B cell (primary cell): ENCODE data around the gene SIRPB2. TPM values are rescaled to one million over a fixed set of nuclear protein-coding genes. Genes with fewer than 3 reads are reported as not detected.

ENCODE experiments used
- ATAC-seq: fragments of 200-7000 bp; cut with Tn5 transposase; one replicate; pipeline ENCODE4 v1.10.0; 2021; ENCODE audit warnings: low read depth, mild to moderate bottlenecking, moderate number of reproducible peaks, moderate library complexity
- CTCF ChIA-PET: fragments of 350-600 bp; sonication (Branson Sonifier 250); formaldehyde crosslinking; loops from one replicate; lab custom pipeline; 2021; ENCODE audit warnings: antibody characterized with exemption, inconsistent platforms; lab: Charles Lee
- POLR2A ChIA-PET: fragments of 350-600 bp; sonication (Branson Sonifier 250); formaldehyde crosslinking; loops from one replicate; lab custom pipeline; 2021; ENCODE audit warnings: antibody characterized with exemption; lab: Charles Lee
- DNase-seq: peaks from one replicate; pipeline ENCODE4 v3.0.0; 2013
- H2AFZ ChIP-seq: 2 replicates; pipeline ENCODE4 v1.6.1; 2012; ENCODE audit warnings: mild to moderate bottlenecking, low read depth, low read length; ENCODE audit not compliant: insufficient read depth, poor library complexity, severe bottlenecking
- H3K27ac ChIP-seq, 2 donors: 1 replicate in 1 of 2; 2 replicates in 1 of 2; pipeline ENCODE4 v1.5.1; 2012 to 2013; ENCODE audit warnings: low read length in 2 of 2, mild to moderate bottlenecking in 2 of 2, moderate library complexity in 1 of 2
- H3K27me3 ChIP-seq, 4 experiments: fragments of 200-600 bp in 1 of 4; sonication (generic) in 1 of 4; replicated peaks in 1 of 4; 1 replicate in 2 of 4; 2 replicates in 2 of 4; pipeline versions ENCODE4 v1.6.1 to v1.7.0; 2013 to 2016; ENCODE audit warnings: low read length in 3 of 4, mild to moderate bottlenecking in 2 of 4, mixed read lengths in 1 of 4, moderate library complexity in 1 of 4; ENCODE audit not compliant: insufficient read depth in 4 of 4, control insufficient read depth in 3 of 4; ENCODE audit errors: control extremely low read depth in 1 of 4
- H3K36me3 ChIP-seq, 2 experiments: replicated peaks in 1 of 2; 1 replicate in 1 of 2; 2 replicates in 1 of 2; pipeline versions ENCODE4 v1.6.1 to v1.7.1; 2013; ENCODE audit warnings: low read length in 1 of 2; ENCODE audit not compliant: insufficient read depth in 2 of 2, control insufficient read depth in 1 of 2; ENCODE audit errors: control extremely low read depth in 1 of 2, extremely low read depth in 1 of 2
- H3K4me1 ChIP-seq, 2 donors: fragments of 200-600 bp in 1 of 2; sonication (generic) in 1 of 2; 1 replicate in 1 of 2; 2 replicates in 1 of 2; pipeline versions ENCODE4 v1.5.1 to v1.6.1; 2013 to 2017; ENCODE audit warnings: low read length in 2 of 2; ENCODE audit not compliant: control insufficient read depth in 2 of 2, insufficient read depth in 2 of 2
- H3K4me2 ChIP-seq: replicated peaks from 2 replicates; pipeline ENCODE3; 2012; ENCODE audit warnings: mild to moderate bottlenecking, low read depth, low read length; ENCODE audit not compliant: poor library complexity, severe bottlenecking
- H3K4me3 ChIP-seq, 5 experiments: fragments of 200-600 bp in 1 of 5; sonication (generic) in 1 of 5; 1 replicate in 3 of 5; 2 replicates in 2 of 5; pipeline versions ENCODE4 v1.5.1 to v1.7.0; 2011 to 2016; ENCODE audit warnings: low read length in 4 of 5, mild to moderate bottlenecking in 4 of 5, low read depth in 2 of 5, control low read depth in 1 of 5, moderate library complexity in 1 of 5; ENCODE audit not compliant: insufficient read depth in 1 of 5; ENCODE audit errors: control extremely low read depth in 1 of 5, extremely low read depth in 1 of 5
- H3K79me2 ChIP-seq: fragments of 200-600 bp; sonication (generic); one replicate; pipeline ENCODE4 v1.6.0; 2016; ENCODE audit warnings: low read length; ENCODE audit not compliant: control insufficient read depth, insufficient read depth
- H3K9ac ChIP-seq: fragments of 200-600 bp; sonication (generic); 2 replicates; pipeline ENCODE4 v1.6.1; 2017; ENCODE audit warnings: mild to moderate bottlenecking, low read length, moderate library complexity
- H3K9me3 ChIP-seq, 3 donors: one replicate each; pipeline versions ENCODE4 v1.6.1 to v1.7.1; 2013; ENCODE audit warnings: low read length in 2 of 3; ENCODE audit not compliant: control insufficient read depth in 2 of 3, insufficient read depth in 1 of 3; ENCODE audit errors: control extremely low read depth in 1 of 3
- H4K20me1 ChIP-seq: 2 replicates; pipeline ENCODE4 v1.6.0; 2012; ENCODE audit warnings: mild to moderate bottlenecking, low read length; ENCODE audit not compliant: insufficient read depth, control insufficient read depth, poor library complexity, severe bottlenecking
- H3K27ac Mint-ChIP-seq: one replicate; pipeline ENCODE4 v1.8.0; 2021; ENCODE audit warnings: mixed read lengths
- H3K27me3 Mint-ChIP-seq: one replicate; pipeline ENCODE4 v1.8.0; 2021; ENCODE audit warnings: mixed read lengths
- H3K4me1 Mint-ChIP-seq: one replicate; pipeline ENCODE4 v1.8.0; 2021; ENCODE audit warnings: mixed read lengths
- H3K4me3 Mint-ChIP-seq: one replicate; pipeline ENCODE4 v1.8.0; 2021; ENCODE audit warnings: mixed read lengths
- H3K9me3 Mint-ChIP-seq: one replicate; pipeline ENCODE4 v1.8.0; 2022; ENCODE audit warnings: mixed read lengths; ENCODE audit not compliant: insufficient read depth
- EZH2 ChIP-seq: IDR thresholded peaks from 2 replicates; pipeline ENCODE4 v1.6.1; 2012; ENCODE audit warnings: borderline replicate concordance, low read depth, mild to moderate bottlenecking, moderate library complexity, low read length; ENCODE audit not compliant: insufficient read depth, poor library complexity, severe bottlenecking
- WGBS: methylation state at CpG from one replicate; pipeline ENCODE4 v1.1.5; 2013; ENCODE audit warnings: missing lambda C conversion rate; ENCODE audit not compliant: insufficient coverage; 5-methylcytosine and 5-hydroxymethylcytosine counted together
- intact Hi-C: fragments of 100-400 bp; cut with micrococcal nuclease; formaldehyde crosslinking; loops from one replicate; pipeline ENCODE4 v1.10.0; 2022
- polyA plus RNA-seq: library from polyadenylated mRNA; depleted of rRNA; stranded (reverse); fragments of >200 nt; gene quantifications from 2 replicates; pipeline ENCODE4 v1.2.3, GENCODE V29; 2012
- total RNA-seq, 2 donors: library from RNA; stranded (reverse); fragments of 120-200 nt in 1 of 2; gene quantifications; 1 replicate in 1 of 2; 2 replicates in 1 of 2; pipeline versions ENCODE4 v1.2.3 to v1.2.4, GENCODE V29; 2013 to 2022
- TF ChIP-seq, protein P1 (sequence below): fragments of 200-600 bp; IDR thresholded peaks from one replicate; pipeline ENCODE4 v1.8.0; 2022; ENCODE audit warnings: antibody characterized with exemption, mild to moderate bottlenecking

The SIRPB2 gene
- total and polyA plus RNA-seq, 2 donors (not counting 1 experiment from before 2014, with no cell fraction given) = 0.51 TPM; not detected in 1

GRCh38 chr20:1463971-1464570 is 27.1 kb downstream of the SIRPB2 start:
- Mint-ChIP-seq H3K27ac (no peak overlapping the region), H3K27me3 (no peaks in the 10 kb centered on the region), H3K4me1 (peaks cover 63% of the 10 kb centered on the region), H3K4me3 (no peak overlapping the region), H3K9me3 (no peaks in the 10 kb centered on the region)
- Histone ChIP-seq H3K36me3 (peaks cover under 1 to 45% of the 10 kb centered on the region in 2 experiments), H4K20me1 (peaks cover 66% of the 10 kb centered on the region), H3K4me3 (no peak overlapping the region), H3K27ac (no peak overlapping the region), H3K4me1 (peaks cover 42 to 44% of the 10 kb centered on the region in 2 donors), H3K4me2 (peak overlapping the region; percentile 7), H3K9me3 (no peaks in the 10 kb centered on the region), H3K27me3 (no peaks in the 10 kb centered on the region), H3K79me2 (peaks cover 68% of the 10 kb centered on the region), H2AFZ (no peak overlapping the region), H3K9ac (no peak overlapping the region)
- ChIA-PET POLR2A (no interaction called here), CTCF (interaction anchor here (1.3 to 4.1 kb wide), 2 partner anchors 24 to 39 kb away, joined by 3 to 24 read pairs; no protein-coding TSS in a partner anchor)
- DNase-seq (no peak), ATAC-seq (no peak)
- 97% methylated on average over 7 of the region's 9 CpGs for WGBS
- intact Hi-C loops = loop anchor here (10.0 kb wide), 2 partner anchors 239 to 1011 kb away; partner anchors contain the start of genes RAD21L1 and SNRPB
- no peak for TF ChIP-seq EZH2
- TF ChIP-seq, protein P1, sequence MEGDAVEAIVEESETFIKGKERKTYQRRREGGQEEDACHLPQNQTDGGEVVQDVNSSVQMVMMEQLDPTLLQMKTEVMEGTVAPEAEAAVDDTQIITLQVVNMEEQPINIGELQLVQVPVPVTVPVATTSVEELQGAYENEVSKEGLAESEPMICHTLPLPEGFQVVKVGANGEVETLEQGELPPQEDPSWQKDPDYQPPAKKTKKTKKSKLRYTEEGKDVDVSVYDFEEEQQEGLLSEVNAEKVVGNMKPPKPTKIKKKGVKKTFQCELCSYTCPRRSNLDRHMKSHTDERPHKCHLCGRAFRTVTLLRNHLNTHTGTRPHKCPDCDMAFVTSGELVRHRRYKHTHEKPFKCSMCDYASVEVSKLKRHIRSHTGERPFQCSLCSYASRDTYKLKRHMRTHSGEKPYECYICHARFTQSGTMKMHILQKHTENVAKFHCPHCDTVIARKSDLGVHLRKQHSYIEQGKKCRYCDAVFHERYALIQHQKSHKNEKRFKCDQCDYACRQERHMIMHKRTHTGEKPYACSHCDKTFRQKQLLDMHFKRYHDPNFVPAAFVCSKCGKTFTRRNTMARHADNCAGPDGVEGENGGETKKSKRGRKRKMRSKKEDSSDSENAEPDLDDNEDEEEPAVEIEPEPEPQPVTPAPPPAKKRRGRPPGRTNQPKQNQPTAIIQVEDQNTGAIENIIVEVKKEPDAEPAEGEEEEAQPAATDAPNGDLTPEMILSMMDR = no peak

DNA sequence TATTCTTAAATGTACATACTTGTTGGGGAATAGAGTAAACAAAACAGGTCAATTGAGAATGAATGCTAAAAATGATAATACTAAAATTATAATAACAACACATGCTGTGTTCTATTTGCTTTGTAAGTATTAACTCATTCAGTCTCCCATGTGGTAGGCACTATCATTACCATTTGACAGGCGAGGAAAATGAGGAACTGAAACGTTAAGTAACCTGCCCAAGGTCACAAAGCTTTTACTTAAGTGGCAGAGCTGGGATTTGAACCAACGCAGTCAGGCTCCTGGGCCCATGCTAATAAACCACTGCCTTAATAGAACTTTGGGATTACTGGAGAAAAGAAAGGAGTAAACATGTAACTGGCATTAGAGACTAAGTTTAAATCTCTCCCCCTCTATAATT is 28.4 kb downstream of the SIRPB2 start:
- Histone ChIP-seq H3K9me3 (no peaks in the 10 kb centered on the region), H3K4me1 (peaks cover 35 to 39% of the 10 kb centered on the region in 2 donors), H2AFZ (no peak overlapping the region), H3K9ac (no peak overlapping the region), H3K4me3 (no peak overlapping the region), H3K79me2 (peaks cover 69% of the 10 kb centered on the region), H3K27ac (no peak overlapping the region), H3K27me3 (no peaks in the 10 kb centered on the region), H3K4me2 (peak overlapping the region; percentile 11), H4K20me1 (peaks cover 78% of the 10 kb centered on the region), H3K36me3 (peaks cover 2 to 56% of the 10 kb centered on the region in 2 experiments)
- no CpG with 5 or more reads among the region's 3 CpGs for WGBS
- no peak for TF ChIP-seq EZH2
- TF ChIP-seq, protein P1 = no peak
- Mint-ChIP-seq H3K27ac (peak overlapping the region; percentile 12), H3K27me3 (no peaks in the 10 kb centered on the region), H3K4me3 (no peak overlapping the region), H3K9me3 (no peaks in the 10 kb centered on the region), H3K4me1 (peaks cover 55% of the 10 kb centered on the region)
- DNase-seq (peak; percentile 44), ATAC-seq (no peak)
- intact Hi-C loops = loop anchor here (10.0 kb wide), 2 partner anchors 238 to 1012 kb away; partner anchors contain the start of genes RAD21L1 and SNRPB
- ChIA-PET POLR2A (no interaction called here), CTCF (interaction anchor here (4.1 kb wide), 1 partner anchor 40 kb away, joined by 24 read pairs; no protein-coding TSS in a partner anchor)
